GM11168 (cell line): ENCODE results near the gene LGSN.
"Not testable (repeated sequence)": the region's sequence is repeated elsewhere in the genome, so short reads cannot be mapped to it uniquely, and the experiment has no call there.

Experiments
- in situ Hi-C: fragments of 300-500 bp; cut with MboI; formaldehyde crosslinking; loops from one replicate; pipeline ENCODE4 v1.12.0; 2022; ENCODE audit warnings: low sequenced_read_pairs; ENCODE audit not compliant: unreplicated experiment

LGSN gene

GRCh38 chr6:63259153-63259552 is 60.6 kb downstream of the LGSN start:
- in situ Hi-C loops, result loop anchor here (25.0 kb wide), 1 partner anchor 172 kb away; no protein-coding TSS in a partner anchor

DNA sequence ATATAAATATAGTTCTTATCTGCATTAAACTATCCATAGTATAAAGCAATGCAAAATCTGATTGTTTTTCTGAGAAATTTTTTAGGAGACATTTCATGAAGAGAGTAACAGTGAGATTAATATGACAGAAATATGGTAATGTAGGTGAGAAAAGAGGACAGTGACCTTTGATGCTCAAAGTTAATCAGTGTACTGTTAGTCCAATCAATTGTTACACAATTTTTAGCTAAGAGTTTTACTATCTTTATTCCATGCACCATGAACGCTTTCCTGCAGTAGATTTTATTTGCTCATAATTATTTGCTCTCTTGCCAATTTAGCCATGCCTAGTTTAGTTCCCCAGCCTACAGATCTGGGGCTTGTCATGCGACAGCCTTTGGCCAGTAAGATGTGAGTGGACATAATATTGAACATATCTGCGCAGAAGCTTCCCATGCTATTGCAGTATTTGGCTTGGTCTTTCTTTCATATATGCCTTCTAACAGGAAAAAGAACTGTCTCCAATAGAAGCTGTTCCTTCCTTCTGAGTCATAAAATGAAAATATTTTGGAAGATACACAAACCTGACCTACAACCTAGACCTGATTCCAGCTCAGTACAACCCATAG is 69.8 kb downstream of the LGSN start:
- in situ Hi-C loops, result loop anchor here (25.0 kb wide), 1 partner anchor 163 kb away; no protein-coding TSS in a partner anchor

- in situ Hi-C loops, result no loop called here
These were observed 73.2 kb downstream of the LGSN start for GRCh38 chr6:63246581-63246980.

DNA sequence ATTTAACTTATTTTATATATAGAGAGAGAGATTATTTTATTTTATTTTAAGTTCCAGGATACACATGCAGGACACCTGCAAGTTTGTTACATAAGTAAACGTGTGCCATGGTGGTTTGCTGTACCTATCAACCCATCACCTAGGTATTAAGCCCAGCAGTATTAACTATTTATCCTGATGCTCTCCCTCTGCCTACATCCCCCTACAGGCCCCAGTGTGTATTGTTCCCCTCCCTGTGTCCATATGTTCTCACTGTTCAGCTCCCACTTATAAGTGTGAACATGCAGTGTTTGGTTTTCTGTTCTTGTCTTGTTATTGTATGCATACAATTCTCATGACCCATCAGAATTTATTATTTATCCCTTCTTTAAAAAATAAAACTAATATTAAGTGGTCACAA is 73.9 kb downstream of the LGSN start:
- in situ Hi-C loops, result no loop called here

GRCh38 chr6:63245420-63245819 is 74.4 kb downstream of the LGSN start:
- in situ Hi-C loops, result no loop called here

GRCh38 chr6:63236398-63236817 is 83.4 kb downstream of the LGSN start:
- in situ Hi-C loops, result no loop called here

DNA sequence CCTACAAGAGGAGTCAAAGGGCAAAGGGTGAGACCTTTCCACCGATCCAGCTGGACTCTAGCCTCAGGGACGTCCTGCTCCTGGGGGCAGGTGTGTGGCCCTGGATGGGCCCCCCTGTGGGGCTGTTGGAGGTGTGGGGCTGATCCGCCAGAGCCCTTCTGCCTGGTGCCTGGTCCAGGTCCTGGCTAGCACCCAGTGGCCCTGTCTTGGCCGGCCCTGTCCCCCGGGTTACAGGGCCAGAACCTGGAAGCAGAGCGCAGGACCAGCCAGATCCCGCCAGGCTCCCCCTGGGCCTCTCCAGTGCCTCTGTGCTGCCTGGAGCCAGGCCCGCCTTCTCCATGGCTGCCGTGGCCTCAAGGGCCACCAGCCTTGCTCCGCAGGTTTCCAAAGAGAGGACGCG is 89.3 kb downstream of the LGSN start:
- in situ Hi-C loops, result not testable (repeated sequence)

GRCh38 chr6:63230027-63230426 is 89.8 kb downstream of the LGSN start:
- in situ Hi-C loops, result not testable (repeated sequence)

- in situ Hi-C loops, result not testable (repeated sequence)
These were observed 91.6 kb downstream of the LGSN start for GRCh38 chr6:63227928-63228894.

DNA sequence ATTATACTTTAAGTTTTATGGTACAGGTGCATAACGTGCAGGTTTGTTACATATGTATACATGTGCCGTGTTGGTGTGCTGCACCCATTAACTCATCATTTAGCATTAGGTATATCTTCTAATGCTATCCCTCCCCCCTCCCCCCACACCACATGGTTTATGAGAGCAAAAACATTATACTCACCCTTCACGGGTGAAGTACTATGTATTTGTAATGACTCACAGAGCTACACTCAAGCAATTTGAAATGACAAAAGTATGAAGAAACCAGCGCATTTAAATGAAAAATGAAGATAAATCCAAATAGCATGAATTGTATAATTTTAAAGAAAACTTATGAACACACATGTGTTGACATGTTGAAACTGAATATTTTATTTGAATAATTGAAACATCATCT is 93.8 kb downstream of the LGSN start:
- in situ Hi-C loops, result not testable (repeated sequence)
